Measurements from ENCODE around the gene AEBP2.
"Not testable (repeated sequence)": the region's sequence is repeated elsewhere in the genome, so short reads cannot be mapped to it uniquely, and the experiment has no call there.

AEBP2 gene

DNA sequence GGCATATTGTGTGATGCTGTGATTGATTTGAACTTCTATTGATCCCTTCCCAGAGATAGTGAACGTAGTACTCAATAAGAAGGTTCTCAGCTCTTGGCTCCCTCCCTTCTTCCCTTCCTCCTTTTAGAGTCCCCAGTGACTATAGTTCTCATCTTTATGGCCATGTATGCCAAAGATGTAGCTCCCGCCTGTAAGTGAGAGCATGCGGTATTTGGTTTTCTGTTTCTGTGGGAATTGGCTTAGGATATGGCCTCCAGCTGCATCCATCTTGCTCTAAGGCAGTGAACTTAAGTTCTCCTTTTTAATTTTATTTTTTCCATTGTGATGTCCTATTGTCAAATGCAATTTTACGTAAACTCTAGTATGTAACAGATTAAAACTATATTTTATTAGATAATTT is 109.5 kb downstream of the AEBP2 start:
- no peak for DNase-seq (ENCODE audit: low read depth in 2 of 2, low spot score in 1 of 2)

DNA sequence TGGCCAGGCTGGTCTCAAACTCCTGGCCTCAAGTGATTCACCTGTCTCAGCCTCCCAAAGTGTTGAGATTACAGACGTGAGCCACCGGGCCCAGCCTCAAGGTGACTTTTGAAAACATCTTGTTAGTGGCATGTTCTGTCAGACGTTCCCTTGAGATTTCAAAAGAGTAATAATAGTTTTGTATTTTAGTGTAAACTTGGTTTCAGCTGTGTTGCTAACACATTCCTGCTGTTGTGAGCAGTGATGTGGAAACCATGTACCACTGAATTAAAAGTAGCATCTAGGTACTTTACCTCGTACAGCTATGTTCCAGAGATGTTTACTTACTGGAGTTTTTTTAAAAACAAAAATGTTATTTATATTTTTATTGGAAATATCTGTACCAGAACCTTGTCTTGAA is 111.3 kb downstream of the AEBP2 start:
- DNase-seq (ENCODE audit: low read depth in 2 of 2, low spot score in 1 of 2), result no peak

DNA sequence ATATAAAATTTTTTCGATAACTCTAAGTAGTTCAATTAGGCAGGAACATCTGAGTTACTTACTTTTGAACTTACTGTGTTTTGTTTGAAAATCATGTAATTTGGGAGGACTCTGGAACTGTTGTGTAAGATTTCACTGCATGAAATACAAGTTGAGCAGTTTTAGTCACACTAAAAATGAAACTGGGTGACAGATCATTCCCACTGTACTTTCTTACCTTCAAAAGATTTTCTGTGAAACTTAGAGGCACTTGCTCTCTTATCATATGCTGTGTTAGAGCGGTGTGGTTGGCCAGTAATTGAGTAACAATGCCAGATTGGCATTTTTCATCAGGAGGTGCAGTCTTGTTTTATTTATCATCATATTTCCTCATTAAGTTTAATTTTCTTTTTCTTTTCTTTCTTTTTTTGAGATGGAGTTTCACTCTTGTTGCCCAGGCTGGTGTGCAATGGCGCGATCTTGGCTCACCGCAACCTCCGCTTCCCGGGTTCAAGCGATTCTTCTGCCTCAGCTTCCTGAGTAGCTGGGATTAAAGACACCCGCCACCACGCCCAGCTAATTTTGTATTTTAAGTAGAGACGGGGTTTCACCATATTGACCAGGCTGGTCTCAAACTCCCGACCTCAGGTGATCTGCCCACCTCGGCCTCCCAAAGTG is 113.3 kb downstream of the AEBP2 start:
- DNase-seq (ENCODE audit: low read depth in 2 of 2, low spot score in 1 of 2), result not testable (repeated sequence)

DNA sequence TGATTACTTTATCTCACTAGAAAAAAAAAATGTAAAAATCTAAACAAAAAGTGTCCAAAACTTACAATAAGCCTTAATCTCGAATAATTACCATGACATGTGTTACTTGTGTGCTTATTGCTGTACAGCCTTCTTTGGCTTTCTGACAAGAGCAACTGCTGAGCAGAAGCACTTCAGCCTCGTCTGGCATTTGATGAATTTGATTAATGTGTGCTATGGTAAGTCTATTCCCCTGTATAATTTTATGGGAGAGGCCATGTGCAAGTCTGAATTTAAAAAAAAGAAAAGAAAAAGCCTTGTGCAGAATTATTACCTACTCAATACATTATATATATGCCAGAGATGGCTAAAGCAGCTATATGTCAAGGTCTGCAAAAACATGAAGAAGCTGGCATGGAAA is 113.9 kb downstream of the AEBP2 start:
- DNase-seq (ENCODE audit: low read depth in 2 of 2, low spot score in 1 of 2), result no peak

DNA sequence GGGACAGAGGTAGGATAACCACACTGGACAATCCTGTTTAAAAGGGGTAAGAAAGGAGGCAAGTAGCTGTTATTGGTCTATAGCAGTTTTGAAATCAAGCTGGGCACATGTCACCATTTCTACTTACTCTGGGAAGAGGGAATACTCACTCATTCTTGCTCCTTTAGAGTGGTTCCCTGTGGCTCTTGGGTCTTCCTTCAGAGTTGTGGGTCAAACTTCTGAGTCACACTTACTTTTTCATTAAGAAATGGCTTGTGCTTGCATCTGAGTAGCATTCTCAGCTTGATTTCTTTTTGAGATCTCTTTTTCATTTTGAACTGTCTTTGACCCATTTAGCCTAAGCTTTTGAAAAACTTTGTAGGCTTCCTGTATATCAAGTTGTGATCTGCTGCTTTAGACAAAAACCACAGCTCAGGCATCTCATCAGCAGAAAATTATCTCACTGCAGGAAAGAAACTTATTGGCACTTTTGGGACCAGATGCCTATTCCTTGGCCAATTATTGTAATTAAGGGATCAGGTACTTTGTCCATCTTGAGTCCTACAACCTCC is 122.2 kb downstream of the AEBP2 start:
- no peak for DNase-seq (ENCODE audit: low read depth in 2 of 2, low spot score in 1 of 2)

Measured in stimulated activated CD8-positive, alpha-beta memory T cell treated with anti-CD3 and anti-CD28 coated beads, Interleukin-4, amount 100 ng/mL, for 4 hours (primary cell).